H9 (cell line): ENCODE results near the gene ARHGAP8. TPM values are rescaled to one million over a fixed set of nuclear protein-coding genes. Genes with fewer than 3 reads are reported as not detected.

ENCODE experiments used
- DNase-seq: peaks from one replicate; pipeline ENCODE4 v3.0.0-alpha.2; 2017
- H2AFZ ChIP-seq: one replicate; pipeline ENCODE4 v1.6.1; 2013; ENCODE audit warnings: mild to moderate bottlenecking, low read length, control low read depth, moderate library complexity
- H2AK5ac ChIP-seq: 2 replicates; pipeline ENCODE4 v1.6.1; 2013; ENCODE audit warnings: low read length, control low read depth, mixed read lengths; ENCODE audit not compliant: insufficient read length
- H2BK120ac ChIP-seq: one replicate; pipeline ENCODE4 v1.6.1; 2013; ENCODE audit warnings: low read depth, mild to moderate bottlenecking, low read length, control low read depth, inconsistent platforms; ENCODE audit not compliant: poor library complexity, severe bottlenecking
- H2BK12ac ChIP-seq: 2 replicates; pipeline ENCODE4 v1.6.1; 2013; ENCODE audit warnings: low read length, control low read depth, mixed read lengths, low read depth; ENCODE audit not compliant: insufficient read length
- H2BK15ac ChIP-seq: 2 replicates; pipeline ENCODE4 v1.6.1; 2013; ENCODE audit warnings: low read depth, low read length, control low read depth
- H2BK20ac ChIP-seq: one replicate; pipeline ENCODE4 v1.6.1; 2013; ENCODE audit warnings: low read depth, mild to moderate bottlenecking, low read length, control low read depth, inconsistent platforms; ENCODE audit not compliant: poor library complexity, severe bottlenecking
- H2BK5ac ChIP-seq: 2 replicates; pipeline ENCODE4 v1.6.1; 2013; ENCODE audit warnings: low read length, control low read depth, mixed read lengths; ENCODE audit not compliant: insufficient read length
- H3K14ac ChIP-seq: 2 replicates; pipeline ENCODE4 v1.6.1; 2013; ENCODE audit warnings: low read length, control low read depth; ENCODE audit not compliant: insufficient read depth
- H3K18ac ChIP-seq: 2 replicates; pipeline ENCODE4 v1.6.1; 2013; ENCODE audit warnings: low read depth, mild to moderate bottlenecking, mixed read lengths, low read length, control low read depth; ENCODE audit not compliant: insufficient read length
- H3K23ac ChIP-seq: 2 replicates; pipeline ENCODE4 v1.6.1; 2013; ENCODE audit warnings: low read length, control low read depth, mixed read lengths, low read depth; ENCODE audit not compliant: insufficient read length
- H3K23me2 ChIP-seq: 2 replicates; pipeline ENCODE4 v1.6.1; 2013; ENCODE audit warnings: low read depth, mild to moderate bottlenecking, mixed read lengths, low read length, control low read depth; ENCODE audit not compliant: insufficient read length, poor library complexity, severe bottlenecking
- H3K27ac ChIP-seq: 2 replicates; pipeline ENCODE4 v1.5.1; 2013; ENCODE audit warnings: low read length, control low read depth, mixed read lengths, low read depth; ENCODE audit not compliant: insufficient read length
- H3K27me3 ChIP-seq: 2 replicates; pipeline ENCODE4 v1.6.1; 2013; ENCODE audit warnings: low read length, control low read depth, inconsistent platforms; ENCODE audit not compliant: insufficient read depth
- H3K4ac ChIP-seq: 2 replicates; pipeline ENCODE4 v1.6.1; 2013; ENCODE audit warnings: low read depth, mild to moderate bottlenecking, control low read depth, inconsistent platforms, low read length, moderate library complexity
- H3K4me1 ChIP-seq: 2 replicates; pipeline ENCODE4 v1.6.1; 2013; ENCODE audit warnings: low read length, control low read depth, inconsistent platforms; ENCODE audit not compliant: insufficient read depth
- H3K4me2 ChIP-seq: 2 replicates; pipeline ENCODE4 v1.6.1; 2013; ENCODE audit warnings: low read length, control low read depth, mixed read lengths; ENCODE audit not compliant: insufficient read length, insufficient read depth
- H3K56ac ChIP-seq: 2 replicates; pipeline ENCODE4 v1.6.1; 2013; ENCODE audit warnings: low read depth, mild to moderate bottlenecking, mixed read lengths, low read length, control low read depth; ENCODE audit not compliant: insufficient read length
- H3K79me1 ChIP-seq: 2 replicates; pipeline ENCODE4 v1.6.1; 2013; ENCODE audit warnings: low read depth, mild to moderate bottlenecking, moderate library complexity, low read length, control low read depth, inconsistent platforms; ENCODE audit not compliant: insufficient read depth, poor library complexity, severe bottlenecking
- H3K79me2 ChIP-seq: 2 replicates; pipeline ENCODE4 v1.6.1; 2013; ENCODE audit warnings: low read length, control low read depth, inconsistent platforms; ENCODE audit not compliant: insufficient read depth
- H3K9ac ChIP-seq: 2 replicates; pipeline ENCODE4 v1.6.1; 2013; ENCODE audit warnings: low read length, control low read depth, mixed read lengths; ENCODE audit not compliant: insufficient read length; ENCODE audit errors: extremely low read depth
- H3K9me3 ChIP-seq: one replicate; pipeline ENCODE4 v1.6.1; 2013; ENCODE audit warnings: low read depth, low read length, inconsistent platforms; ENCODE audit not compliant: control insufficient read depth
- H3T11ph ChIP-seq: one replicate; pipeline ENCODE4 v1.6.1; 2013; ENCODE audit warnings: mild to moderate bottlenecking, low read length, control low read depth, inconsistent platforms
- H4K20me1 ChIP-seq: one replicate; pipeline ENCODE4 v1.6.1; 2013; ENCODE audit not compliant: control insufficient read depth, insufficient read length, insufficient read depth
- H4K5ac ChIP-seq: 2 replicates; pipeline ENCODE4 v1.6.1; 2013; ENCODE audit warnings: low read depth, mild to moderate bottlenecking, mixed read lengths, low read length, control low read depth; ENCODE audit not compliant: insufficient read length
- H4K8ac ChIP-seq: replicated peaks from 2 replicates; pipeline ENCODE4 v1.6.1; 2013; ENCODE audit warnings: low read length, control low read depth, mixed read lengths, low read depth; ENCODE audit not compliant: insufficient read length
- H4K91ac ChIP-seq: 2 replicates; pipeline ENCODE4 v1.6.1; 2013; ENCODE audit warnings: low read depth, mild to moderate bottlenecking, moderate library complexity, mixed read lengths, low read length, control low read depth; ENCODE audit not compliant: insufficient read length
- H3K27ac Mint-ChIP-seq, 3 experiments: 2 replicates in 2 of 3; 3 replicates in 1 of 3; pipeline ENCODE4 v1.8.0; 2020 to 2021; ENCODE audit warnings: mixed read lengths in 3 of 3, mild to moderate bottlenecking in 1 of 3, moderate library complexity in 1 of 3
- H3K27me3 Mint-ChIP-seq: 2 replicates; pipeline ENCODE4 v1.8.0; 2021; ENCODE audit warnings: low read depth, mild to moderate bottlenecking, moderate library complexity, mixed read lengths
- H3K36me3 Mint-ChIP-seq, 3 experiments: 2 replicates in 2 of 3; 3 replicates in 1 of 3; pipeline ENCODE4 v1.8.0; 2020 to 2021; ENCODE audit warnings: low read depth in 3 of 3, mixed read lengths in 3 of 3; ENCODE audit not compliant: insufficient read depth in 1 of 3
- H3K4me1 Mint-ChIP-seq, 2 experiments: 2 replicates each; pipeline ENCODE4 v1.8.0; 2020; ENCODE audit warnings: mixed read lengths in 2 of 2
- H3K4me3 Mint-ChIP-seq, 2 experiments: 2 replicates in 1 of 2; 3 replicates in 1 of 2; pipeline ENCODE4 v1.8.0; 2020 to 2021; ENCODE audit warnings: mild to moderate bottlenecking in 2 of 2, mixed read lengths in 2 of 2, moderate library complexity in 1 of 2
- H3K9me3 Mint-ChIP-seq, 2 experiments: 2 replicates in 1 of 2; 3 replicates in 1 of 2; pipeline ENCODE4 v1.8.0; 2020; ENCODE audit warnings: mild to moderate bottlenecking in 2 of 2, mixed read lengths in 2 of 2, moderate library complexity in 1 of 2
- CTCF ChIP-seq: fragments of 200-600 bp; sonication (generic); conservative IDR thresholded peaks from 3 replicates; pipeline ENCODE4 v1.8.0; 2021; ENCODE audit warnings: antibody characterized with exemption, mild to moderate bottlenecking
- WGBS: extraction: QIAGEN DNeasy Blood & Tissue Kit; methylation state at CpG from one replicate; pipeline ENCODE4 v1.1.7; 2013; ENCODE audit warnings: missing lambda C conversion rate, low lambda C conversion rate, mixed read lengths; ENCODE audit not compliant: insufficient read length; ENCODE audit errors: extremely low coverage; 5-methylcytosine and 5-hydroxymethylcytosine counted together
- total RNA-seq: library from RNA; stranded (reverse); gene quantifications from 2 replicates; pipeline ENCODE4 v1.2.1, GENCODE V29; 2021

ARHGAP8 gene
- total RNA-seq, 1 experiment from 2014 or later = 35.4 TPM

- no peak overlapping the region for H3K27ac ChIP-seq
- no peak overlapping the region for H2BK5ac ChIP-seq
- no peak overlapping the region for H3K18ac ChIP-seq
- H3K9me3 ChIP-seq = no peaks in the 10 kb centered on the region
- Mint-ChIP-seq H3K27me3 (no peaks in the 10 kb centered on the region), H3K4me3 (no peak overlapping the region), H3K4me1 (peaks cover 0 to 13% of the 10 kb centered on the region in 2 experiments; a peak in 3 of 4 replicates), H3K27ac (peak overlapping the region in 1 of 3 experiments; percentile 35; a peak in 1 of 7 replicates), H3K36me3 (no peaks in the 10 kb centered on the region; a peak in 1 of 7 replicates), H3K9me3 (no peaks in the 10 kb centered on the region)
- no peak overlapping the region for H2BK12ac ChIP-seq
- H3K56ac ChIP-seq = no peak overlapping the region
- H3K23ac ChIP-seq = no peak overlapping the region
- H3K14ac ChIP-seq = no peak overlapping the region
- no CpG with 5 or more reads among the region's 8 CpGs for whole genome bisulfite sequencing
- H3K4me2 ChIP-seq = no peak overlapping the region
- H3K79me2 ChIP-seq = no peaks in the 10 kb centered on the region
- no peak overlapping the region for H3K9ac ChIP-seq
- H4K20me1 ChIP-seq = peaks cover 3% of the 10 kb centered on the region
- no peaks in the 10 kb centered on the region for H3K79me1 ChIP-seq
- no peak overlapping the region for H2BK15ac ChIP-seq
- no peak overlapping the region for H3T11ph ChIP-seq
- no peak overlapping the region for H2AK5ac ChIP-seq
- no peak overlapping the region for H2AFZ ChIP-seq
- H3K27me3 ChIP-seq = no peaks in the 10 kb centered on the region
- no peak overlapping the region for H2BK120ac ChIP-seq
- no peak overlapping the region for H4K8ac ChIP-seq
- H2BK20ac ChIP-seq = no peak overlapping the region
- no peak overlapping the region for H4K91ac ChIP-seq
- H3K4ac ChIP-seq = no peak overlapping the region
- no peak for TF ChIP-seq CTCF
- no peak overlapping the region for H4K5ac ChIP-seq
- H3K4me1 ChIP-seq = no peaks in the 10 kb centered on the region
- no peak for DNase-seq
- H3K23me2 ChIP-seq = no peaks in the 10 kb centered on the region
Observed at GRCh38 chr22:44712962-44713361, 39.4 kb upstream of the ARHGAP8 start.
